Lower leg skin (tissue), 4 donors: ENCODE results near the gene ITSN1. TPM values are rescaled to one million over a fixed set of nuclear protein-coding genes. Genes with fewer than 3 reads are reported as not detected.
"Not testable (repeated sequence)": the region's sequence is repeated elsewhere in the genome, so short reads cannot be mapped to it uniquely, and the experiment has no call there.

Experiments used
- DNase-seq, 2 donors: peaks; one replicate each; pipeline ENCODE4 v3.0.0-alpha.2; 2019; ENCODE audit warnings: low spot score in 2 of 2
- H3K4me3 ChIP-seq: fragments of 200-600 bp; sonication (generic); 2 replicates; pipeline ENCODE4 v1.5.1; 2017; ENCODE audit warnings: mild to moderate bottlenecking, low read depth; ENCODE audit not compliant: poor library complexity, severe bottlenecking
- POLR2A ChIP-seq, 2 donors: fragments of 450-650 bp; IDR thresholded peaks; one replicate each; pipeline ENCODE4 v1.6.1; 2016 to 2017; ENCODE audit warnings: antibody characterized with exemption in 2 of 2, mild to moderate bottlenecking in 1 of 2, moderate library complexity in 1 of 2
- WGBS, 2 donors: methylation state at CpG; one replicate each; pipeline ENCODE4 v1.1.5; 2018; 5-methylcytosine and 5-hydroxymethylcytosine counted together
- intact Hi-C: fragments of 100-400 bp; cut with DNase I; formaldehyde crosslinking; loops from one replicate; pipeline ENCODE4 v1.15.0; 2023; ENCODE audit warnings: low total_unique reads
- total RNA-seq, 4 donors: library from RNA; depleted of rRNA; stranded (reverse); fragments of >200 nt; gene quantifications; one replicate each; pipeline ENCODE4 v1.1.0, GENCODE V29; 2016
- TF ChIP-seq, protein P1 (sequence below), 3 donors: fragments of 450-650 bp; IDR thresholded peaks; one replicate each; pipeline ENCODE4 v1.5.1; 2016; ENCODE audit warnings: antibody characterized with exemption in 3 of 3, mild to moderate bottlenecking in 3 of 3, moderate library complexity in 2 of 3

ITSN1 gene
- total RNA-seq, 4 donors from 2014 or later: 17.4 to 39.5 (median 31.7) TPM

DNA sequence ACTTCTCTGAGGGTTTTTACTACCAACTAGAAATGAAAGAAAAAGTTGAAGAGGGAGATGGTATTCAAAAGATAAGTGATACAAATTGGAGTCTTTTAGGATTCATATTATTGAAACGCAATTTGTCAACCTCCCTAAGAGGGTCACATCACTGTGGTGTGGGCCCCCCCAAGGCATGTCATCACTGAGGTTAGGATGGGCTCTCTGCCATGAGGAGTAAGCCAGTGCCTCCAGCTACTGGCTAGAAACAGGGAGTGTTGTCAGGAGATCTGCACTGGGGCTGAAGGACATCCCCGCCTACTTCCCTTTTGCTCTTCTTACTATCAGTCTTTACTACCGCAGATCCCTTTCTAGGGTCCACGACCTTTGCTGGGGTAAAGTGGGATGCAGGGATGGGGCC, 25.9 kb downstream of the ITSN1 start:
- DNase-seq: no peak
- intact Hi-C loops: no loop called here
- no peak for TF ChIP-seq POLR2A (IDR thresholded peaks at IDR 0.05)
- TF ChIP-seq, protein P1, sequence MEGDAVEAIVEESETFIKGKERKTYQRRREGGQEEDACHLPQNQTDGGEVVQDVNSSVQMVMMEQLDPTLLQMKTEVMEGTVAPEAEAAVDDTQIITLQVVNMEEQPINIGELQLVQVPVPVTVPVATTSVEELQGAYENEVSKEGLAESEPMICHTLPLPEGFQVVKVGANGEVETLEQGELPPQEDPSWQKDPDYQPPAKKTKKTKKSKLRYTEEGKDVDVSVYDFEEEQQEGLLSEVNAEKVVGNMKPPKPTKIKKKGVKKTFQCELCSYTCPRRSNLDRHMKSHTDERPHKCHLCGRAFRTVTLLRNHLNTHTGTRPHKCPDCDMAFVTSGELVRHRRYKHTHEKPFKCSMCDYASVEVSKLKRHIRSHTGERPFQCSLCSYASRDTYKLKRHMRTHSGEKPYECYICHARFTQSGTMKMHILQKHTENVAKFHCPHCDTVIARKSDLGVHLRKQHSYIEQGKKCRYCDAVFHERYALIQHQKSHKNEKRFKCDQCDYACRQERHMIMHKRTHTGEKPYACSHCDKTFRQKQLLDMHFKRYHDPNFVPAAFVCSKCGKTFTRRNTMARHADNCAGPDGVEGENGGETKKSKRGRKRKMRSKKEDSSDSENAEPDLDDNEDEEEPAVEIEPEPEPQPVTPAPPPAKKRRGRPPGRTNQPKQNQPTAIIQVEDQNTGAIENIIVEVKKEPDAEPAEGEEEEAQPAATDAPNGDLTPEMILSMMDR (IDR thresholded peaks at IDR 0.05): no peak
- H3K4me3 ChIP-seq: no peak overlapping the region
- WGBS, 2 donors: 28 to 44% methylated on average over 4 of the region's 4 CpGs

DNA sequence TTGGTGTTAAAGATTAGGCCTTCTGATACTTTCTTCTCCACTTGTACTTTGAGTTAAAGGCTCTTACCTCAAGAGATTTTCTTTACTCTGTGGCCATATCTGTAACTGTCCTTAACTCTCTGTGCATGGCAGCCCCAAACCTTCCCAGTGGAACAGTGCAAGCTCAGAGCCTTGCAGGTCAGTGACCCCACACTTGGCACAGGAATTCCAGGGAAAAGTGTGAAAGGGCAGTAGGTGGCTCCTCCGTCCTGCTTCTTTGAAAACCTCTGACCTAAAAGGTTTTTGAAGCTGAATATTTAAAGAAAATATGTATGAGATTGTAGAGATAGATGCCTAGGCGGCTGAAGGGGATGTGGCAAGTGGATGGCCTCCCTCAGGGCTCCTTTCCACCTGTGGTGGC, 26.3 kb downstream of the ITSN1 start:
- WGBS, 2 donors: 93 to 94% methylated on average over 2 of the region's 2 CpGs
- TF ChIP-seq, protein P1 (IDR thresholded peaks at IDR 0.05): no peak
- no peak for TF ChIP-seq POLR2A (IDR thresholded peaks at IDR 0.05)
- DNase-seq: no peak
- intact Hi-C loops: no loop called here
- no peak overlapping the region for H3K4me3 ChIP-seq

GRCh38 chr21:33670076-33670978, 28.0 kb downstream of the ITSN1 start:
- no peak overlapping the region for H3K4me3 ChIP-seq
- TF ChIP-seq, protein P1 (IDR thresholded peaks at IDR 0.05): no peak
- no peak for TF ChIP-seq POLR2A (IDR thresholded peaks at IDR 0.05)
- intact Hi-C loops: no loop called here
- DNase-seq: no peak
- WGBS, 2 donors: 85% methylated on average over 6 of the region's 6 CpGs

- WGBS, 2 donors: 89% methylated on average over 8 of the region's 8 CpGs
- no peak overlapping the region for H3K4me3 ChIP-seq
- no peak for DNase-seq
- intact Hi-C loops: no loop called here
- TF ChIP-seq, protein P1 (IDR thresholded peaks at IDR 0.05): no peak
- TF ChIP-seq POLR2A (IDR thresholded peaks at IDR 0.05): no peak
Observed at GRCh38 chr21:33673473-33673872, 31.2 kb downstream of the ITSN1 start.

GRCh38 chr21:33674226-33674625, 31.9 kb downstream of the ITSN1 start:
- no peak for DNase-seq
- H3K4me3 ChIP-seq: no peak overlapping the region
- intact Hi-C loops: no loop called here
- WGBS, 2 donors: 47 to 78% methylated on average over 1 of the region's 1 CpG
- no peak for TF ChIP-seq POLR2A (IDR thresholded peaks at IDR 0.05)
- TF ChIP-seq, protein P1 (IDR thresholded peaks at IDR 0.05): no peak

DNA sequence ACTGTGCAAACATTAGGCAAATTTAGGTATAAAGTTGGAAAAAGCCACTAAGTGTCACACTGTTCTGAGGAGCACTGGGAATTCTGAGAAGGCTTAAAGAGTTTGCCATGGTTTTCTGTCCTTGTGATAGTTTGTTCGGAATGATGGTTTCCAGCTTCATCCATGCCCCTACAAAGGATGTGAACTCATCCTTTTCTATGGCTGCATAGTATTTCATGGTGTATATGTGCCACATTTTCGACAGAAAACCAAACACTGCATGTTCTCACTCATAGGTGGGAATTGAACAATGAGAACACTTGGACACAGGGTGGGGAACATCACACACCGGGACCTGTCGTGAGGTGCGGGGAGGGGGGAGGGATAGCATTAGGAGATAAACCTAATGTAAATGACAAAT, 34.4 kb downstream of the ITSN1 start:
- H3K4me3 ChIP-seq, DNase-seq, intact Hi-C loops: not testable (repeated sequence)
- 96 to 97% methylated on average over 5 of the region's 5 CpGs for WGBS, 2 donors
